ENCODE measurements around the gene PLAC8L1.

DNA sequence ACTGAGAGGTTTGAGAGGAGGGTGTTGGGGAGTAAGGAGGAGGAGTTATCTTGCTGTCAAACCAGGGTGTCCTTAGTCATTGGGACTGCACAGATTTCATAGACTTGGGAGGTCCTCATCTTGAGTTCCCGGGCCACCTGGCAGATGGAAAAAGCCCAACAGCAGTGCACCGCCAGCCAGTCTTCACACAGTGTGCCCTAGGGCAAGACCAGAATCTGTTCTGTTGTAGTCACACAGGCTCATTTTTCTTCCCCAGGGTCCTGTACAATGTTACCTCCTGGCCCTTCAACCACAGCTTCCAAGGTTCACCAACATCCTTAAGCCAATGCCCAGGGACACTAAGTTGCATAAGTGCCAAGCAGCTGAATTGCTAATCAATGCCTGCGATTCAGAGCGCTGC lies 21.0 kb downstream of the PLAC8L1 start:
- TF ChIP-seq EP300 (IDR thresholded peaks at IDR 0.05; ENCODE audit: borderline replicate concordance in 1 of 2, low read depth in 1 of 2, low read length in 1 of 2): no peak
- no peak for TF ChIP-seq CHD2 (IDR thresholded peaks at IDR 0.05; ENCODE audit: low read length, partially characterized antibody)
- no peak for TF ChIP-seq SMC3 (IDR thresholded peaks at IDR 0.05; ENCODE audit: low read depth, low read length)
- TF ChIP-seq, protein P1, sequence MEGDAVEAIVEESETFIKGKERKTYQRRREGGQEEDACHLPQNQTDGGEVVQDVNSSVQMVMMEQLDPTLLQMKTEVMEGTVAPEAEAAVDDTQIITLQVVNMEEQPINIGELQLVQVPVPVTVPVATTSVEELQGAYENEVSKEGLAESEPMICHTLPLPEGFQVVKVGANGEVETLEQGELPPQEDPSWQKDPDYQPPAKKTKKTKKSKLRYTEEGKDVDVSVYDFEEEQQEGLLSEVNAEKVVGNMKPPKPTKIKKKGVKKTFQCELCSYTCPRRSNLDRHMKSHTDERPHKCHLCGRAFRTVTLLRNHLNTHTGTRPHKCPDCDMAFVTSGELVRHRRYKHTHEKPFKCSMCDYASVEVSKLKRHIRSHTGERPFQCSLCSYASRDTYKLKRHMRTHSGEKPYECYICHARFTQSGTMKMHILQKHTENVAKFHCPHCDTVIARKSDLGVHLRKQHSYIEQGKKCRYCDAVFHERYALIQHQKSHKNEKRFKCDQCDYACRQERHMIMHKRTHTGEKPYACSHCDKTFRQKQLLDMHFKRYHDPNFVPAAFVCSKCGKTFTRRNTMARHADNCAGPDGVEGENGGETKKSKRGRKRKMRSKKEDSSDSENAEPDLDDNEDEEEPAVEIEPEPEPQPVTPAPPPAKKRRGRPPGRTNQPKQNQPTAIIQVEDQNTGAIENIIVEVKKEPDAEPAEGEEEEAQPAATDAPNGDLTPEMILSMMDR (IDR thresholded peaks at IDR 0.05): no peak
- TF ChIP-seq NFIC (IDR thresholded peaks at IDR 0.05; ENCODE audit: borderline replicate concordance): no peak
- TF ChIP-seq TAF1 (IDR thresholded peaks at IDR 0.05; ENCODE audit: borderline replicate concordance, low read depth, low read length): no peak
- no peak for TF ChIP-seq POLR2AphosphoS5 (IDR thresholded peaks at IDR 0.05; ENCODE audit: low read depth, low read length)
- TF ChIP-seq YY1 (IDR thresholded peaks at IDR 0.05; ENCODE audit: low read depth): no peak
- TF ChIP-seq, protein P2, sequence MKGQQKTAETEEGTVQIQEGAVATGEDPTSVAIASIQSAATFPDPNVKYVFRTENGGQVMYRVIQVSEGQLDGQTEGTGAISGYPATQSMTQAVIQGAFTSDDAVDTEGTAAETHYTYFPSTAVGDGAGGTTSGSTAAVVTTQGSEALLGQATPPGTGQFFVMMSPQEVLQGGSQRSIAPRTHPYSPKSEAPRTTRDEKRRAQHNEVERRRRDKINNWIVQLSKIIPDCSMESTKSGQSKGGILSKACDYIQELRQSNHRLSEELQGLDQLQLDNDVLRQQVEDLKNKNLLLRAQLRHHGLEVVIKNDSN (IDR thresholded peaks at IDR 0.05; ENCODE audit: borderline replicate concordance, low read depth): no peak
- no peak for TF ChIP-seq MXI1 (IDR thresholded peaks at IDR 0.05; ENCODE audit: low read depth, low read length)

Data from SK-N-SH (cell line).